ENCODE results near the gene ITPR2. TPM values are rescaled to one million over a fixed set of nuclear protein-coding genes. Genes with fewer than 3 reads are reported as not detected.

ITPR2 gene
- total RNA-seq, 1 donor from 2014 or later = 64.0 TPM

GRCh38 chr12:26846416-26846815 is 13.4 kb upstream of the ITPR2 start:
- H3K9me3 ChIP-seq = no peaks in the 10 kb centered on the region
- peaks cover 21% of the 10 kb centered on the region for H3K4me1 ChIP-seq
- no peaks in the 10 kb centered on the region for H3K27me3 ChIP-seq (ENCODE audit: low read depth)
- H3K36me3 ChIP-seq = no peaks in the 10 kb centered on the region
- no peak overlapping the region for H3K4me3 ChIP-seq
- TF ChIP-seq CTCF (IDR thresholded peaks at IDR 0.05) = no peak
- intact Hi-C loops (cut with DNase I) = no loop called here
- DNase-seq (no peak), ATAC-seq (peak in 1 of 2 donors; percentile 27)
- H3K27ac ChIP-seq = peak overlapping the region; percentile 53

GRCh38 chr12:26845984-26846383 is 13.0 kb upstream of the ITPR2 start:
- intact Hi-C loops (cut with DNase I) = no loop called here
- Histone ChIP-seq H3K4me3 (no peak overlapping the region), H3K36me3 (no peaks in the 10 kb centered on the region), H3K9me3 (no peaks in the 10 kb centered on the region), H3K27ac (peak overlapping the region; percentile 53), H3K27me3 (ENCODE audit: low read depth) (no peaks in the 10 kb centered on the region), H3K4me1 (peaks cover 21% of the 10 kb centered on the region)
- ATAC-seq = peak; percentile 94 to 97
- TF ChIP-seq CTCF (IDR thresholded peaks at IDR 0.05) = no peak
- DNase-seq = no peak

GRCh38 chr12:26845057-26845666 is 12.2 kb upstream of the ITPR2 start:
- no peaks in the 10 kb centered on the region for H3K9me3 ChIP-seq
- H3K4me3 ChIP-seq = no peak overlapping the region
- DNase-seq (peak; percentile 63), ATAC-seq (peak; percentile 59 to 84)
- intact Hi-C loops (cut with DNase I) = no loop called here
- no peaks in the 10 kb centered on the region for H3K36me3 ChIP-seq
- peak; percentile 71 for TF ChIP-seq CTCF (IDR thresholded peaks at IDR 0.05)
- peaks cover 21% of the 10 kb centered on the region for H3K4me1 ChIP-seq
- no peak overlapping the region for H3K27ac ChIP-seq
- no peaks in the 10 kb centered on the region for H3K27me3 ChIP-seq (ENCODE audit: low read depth)

GRCh38 chr12:26843311-26843710 is 10.3 kb upstream of the ITPR2 start:
- H3K4me1 ChIP-seq = peaks cover 21% of the 10 kb centered on the region
- H3K36me3 ChIP-seq = no peaks in the 10 kb centered on the region
- no peaks in the 10 kb centered on the region for H3K27me3 ChIP-seq (ENCODE audit: low read depth)
- TF ChIP-seq CTCF (IDR thresholded peaks at IDR 0.05) = no peak
- DNase-seq (no peak), ATAC-seq (no peak)
- H3K9me3 ChIP-seq = no peaks in the 10 kb centered on the region
- no peak overlapping the region for H3K4me3 ChIP-seq
- intact Hi-C loops (cut with DNase I) = no loop called here
- H3K27ac ChIP-seq = no peak overlapping the region

- ATAC-seq = no peak
These were observed 8.1 kb upstream of the ITPR2 start for GRCh38 chr12:26841085-26841484.

More at GRCh38 chr12:26841085-26841484, 8.1 kb upstream of the ITPR2 start:
- Histone ChIP-seq H3K36me3 (no peaks in the 10 kb centered on the region), H3K27me3 (ENCODE audit: low read depth) (no peaks in the 10 kb centered on the region), H3K27ac (no peak overlapping the region), H3K9me3 (no peaks in the 10 kb centered on the region), H3K4me1 (peaks cover 14% of the 10 kb centered on the region), H3K4me3 (no peak overlapping the region)
- no peak for DNase-seq
- TF ChIP-seq CTCF (IDR thresholded peaks at IDR 0.05) = no peak
- intact Hi-C loops (cut with DNase I) = no loop called here
